HepG2 (cell line): ENCODE measurements around the gene IRAK2. TPM values are rescaled to one million over a fixed set of nuclear protein-coding genes. Genes with fewer than 3 reads are reported as not detected.
A peak's percentile ranks its signal among the peaks of the same experiment; 100 is the strongest.

Experiments
- CTCF ChIP-seq: sonication (generic); formaldehyde crosslinking; IDR thresholded peaks from 2 replicates; pipeline ENCODE4 v1.5.0; 2020; ENCODE audit warnings: mild to moderate bottlenecking, missing genetic modification reagents, moderate library complexity
- E2F2 ChIP-seq: sonication (generic); formaldehyde crosslinking; IDR thresholded peaks from 2 replicates; pipeline ENCODE4 v1.4.0; 2020; ENCODE audit warnings: missing genetic modification reagents, borderline replicate concordance
- IKZF4 ChIP-seq: sonication (generic); formaldehyde crosslinking; IDR thresholded peaks from 2 replicates; pipeline ENCODE4 v1.5.1; 2020; ENCODE audit warnings: borderline replicate concordance, mild to moderate bottlenecking, low read depth, missing genetic modification reagents; ENCODE audit errors: not compliant biosample characterization
- NR2F1 ChIP-seq, 2 experiments: fragments of 450-650 bp in 1 of 2; formaldehyde crosslinking in 1 of 2; IDR thresholded peaks; 2 replicates each; pipeline versions ENCODE4 v1.5.0 to v1.6.1; 2016 to 2020; ENCODE audit warnings: mild to moderate bottlenecking in 1 of 2, missing compliant biosample characterization in 1 of 2, missing genetic modification reagents in 1 of 2, moderate library complexity in 1 of 2
- SNAPC4 ChIP-seq: sonication (generic); formaldehyde crosslinking; IDR thresholded peaks from 2 replicates; pipeline ENCODE4 v1.4.0; 2020; ENCODE audit warnings: mild to moderate bottlenecking, missing genetic modification reagents
- ZBTB39 ChIP-seq: sonication (generic); formaldehyde crosslinking; IDR thresholded peaks from 2 replicates; pipeline ENCODE4 v1.5.0; 2020; ENCODE audit warnings: missing genetic modification reagents
- ZBTB43 ChIP-seq: sonication (generic); formaldehyde crosslinking; conservative IDR thresholded peaks from 2 replicates; pipeline ENCODE4 v1.4.0; 2020; ENCODE audit warnings: missing genetic modification reagents
- ZNF383 ChIP-seq: sonication (generic); formaldehyde crosslinking; IDR thresholded peaks from 2 replicates; pipeline ENCODE4 v1.4.0; 2020; ENCODE audit warnings: missing genetic modification reagents, mild to moderate bottlenecking, borderline replicate concordance
- ZNF574 ChIP-seq: sonication (generic); formaldehyde crosslinking; IDR thresholded peaks from 2 replicates; pipeline ENCODE4 v1.4.0; 2020; ENCODE audit warnings: missing genetic modification reagents
- ZNF781 ChIP-seq: sonication (generic); formaldehyde crosslinking; IDR thresholded peaks from 2 replicates; pipeline ENCODE4 v1.5.1; 2020; ENCODE audit warnings: borderline replicate concordance, mild to moderate bottlenecking, missing genetic modification reagents; ENCODE audit errors: not compliant biosample characterization
- polyA plus RNA-seq, 8 experiments: library from polyadenylated mRNA; depleted of rRNA in 3 of 8; stranded (reverse) in 7 of 8; unstranded in 1 of 8; fragments of >200 nt; fragmentation: Illumina TruSeq in 4 of 8; extraction: Trizol in 4 of 8; gene quantifications; 2 replicates each; pipeline versions ENCODE4 v1.2.1 to v1.2.3, GENCODE V29; 2011 to 2016; ENCODE audit warnings: low read depth in 4 of 8, missing spikeins in 1 of 8, mixed read lengths in 1 of 8; ENCODE audit not compliant: insufficient read depth in 1 of 8
- total RNA-seq, 5 experiments: library from RNA; depleted of rRNA; stranded (reverse); fragments of >200 nt; fragmentation: Illumina TruSeq; extraction: Trizol; gene quantifications; 2 replicates each; pipeline ENCODE4 v1.2.3, GENCODE V29; 2016; ENCODE audit warnings: low read depth in 1 of 5

The IRAK2 gene
- total and polyA plus RNA-seq, 2 of the 13 experiments (the other 11 are each of a cell fraction or from before 2014, with no cell fraction given), result 13.1 to 23.3 TPM

GRCh38 chr3:10115326-10116137 lies 49.2 kb upstream of the IRAK2 start, which contains the start of gene BRK1 (continued):
- TF ChIP-seq NR2F1 (CRISPR knock-in tag; IDR thresholded peaks at IDR 0.05) (no peak), CTCF (CRISPR knock-in tag) (no peak), ZBTB39 (CRISPR knock-in tag) (no peak; the same call in 1 of the 2 replicates), ZNF781 (CRISPR knock-in tag) (peak; percentile 65), ZBTB43 (CRISPR knock-in tag) (peak; percentile 71), ZNF383 (CRISPR knock-in tag) (no peak), IKZF4 (no peak), SNAPC4 (CRISPR knock-in tag) (no peak), E2F2 (CRISPR knock-in tag) (0 out of 2 replicates have a peak, but pooled peaks have one; percentile 70), ZNF574 (peak; percentile 73)
